Spleen (tissue), 11 donors: ENCODE data around the gene MAD2L2. TPM values are rescaled to one million over a fixed set of nuclear protein-coding genes. Genes with fewer than 3 reads are reported as not detected.

ENCODE experiments used
- DNase-seq: peaks from one replicate; pipeline ENCODE4 v3.0.0-alpha.2; 2020
- H3K27ac ChIP-seq, 8 donors: fragments of 200-600 bp; sonication (generic) in 7 of 8; 1 replicate in 4 of 8; 2 replicates in 4 of 8; pipeline versions ENCODE4 v1.5.0 to v1.8.0; 2016 to 2021; ENCODE audit warnings: inconsistent platforms in 4 of 8, mild to moderate bottlenecking in 4 of 8, moderate library complexity in 1 of 8
- H3K27me3 ChIP-seq, 7 donors: fragments of 200-600 bp; sonication (generic) in 6 of 7; replicated peaks in 1 of 7; 1 replicate in 4 of 7; 2 replicates in 3 of 7; pipeline versions ENCODE4 v1.5.0 to v1.8.0; 2016 to 2021; ENCODE audit warnings: inconsistent platforms in 3 of 7, mild to moderate bottlenecking in 1 of 7
- H3K36me3 ChIP-seq, 6 donors: fragments of 200-600 bp; sonication (generic) in 5 of 6; 1 replicate in 4 of 6; 2 replicates in 2 of 6; pipeline versions ENCODE4 v1.5.0 to v1.8.0; 2016 to 2021; ENCODE audit warnings: inconsistent platforms in 2 of 6
- H3K4me1 ChIP-seq, 6 donors: fragments of 200-600 bp; sonication (generic) in 5 of 6; 1 replicate in 3 of 6; 2 replicates in 3 of 6; pipeline versions ENCODE4 v1.5.0 to v1.8.0; 2016 to 2021; ENCODE audit warnings: inconsistent platforms in 3 of 6
- H3K4me3 ChIP-seq, 8 donors: fragments of 200-600 bp; sonication (generic) in 7 of 8; 1 replicate in 4 of 8; 2 replicates in 4 of 8; pipeline versions ENCODE4 v1.5.0 to v1.8.0; 2016 to 2021; ENCODE audit warnings: inconsistent platforms in 4 of 8, mild to moderate bottlenecking in 4 of 8, moderate library complexity in 2 of 8
- H3K9me3 ChIP-seq, 8 donors: fragments of 200-600 bp; sonication (generic) in 7 of 8; 1 replicate in 4 of 8; 2 replicates in 4 of 8; pipeline versions ENCODE4 v1.5.0 to v1.8.0; 2016 to 2021; ENCODE audit warnings: inconsistent platforms in 4 of 8
- POLR2A ChIP-seq, 3 donors: fragments of 450-650 bp; IDR thresholded peaks; one replicate each; pipeline ENCODE4 v1.5.1; 2017; ENCODE audit warnings: antibody characterized with exemption in 3 of 3, mild to moderate bottlenecking in 1 of 3
- POLR2AphosphoS5 ChIP-seq, 3 donors: sonication (generic); formaldehyde crosslinking; IDR thresholded peaks; one replicate each; pipeline ENCODE4 v1.5.1; 2017; ENCODE audit warnings: antibody characterized with exemption in 3 of 3
- WGBS, 5 donors: extraction: QIAGEN DNeasy Blood & Tissue Kit in 3 of 5; methylation state at CpG; one replicate each; pipeline versions ENCODE4 v1.1.5 to v1.1.7; 2013 to 2018; 5-methylcytosine and 5-hydroxymethylcytosine counted together
- intact Hi-C: fragments of 100-400 bp; cut with DNase I; formaldehyde crosslinking; loops from one replicate; pipeline ENCODE4 v1.15.0; 2023; ENCODE audit warnings: low total_unique reads
- polyA plus RNA-seq, 3 donors: library from polyadenylated mRNA; stranded (reverse); fragments of 200-250 nt; gene quantifications; one replicate each; pipeline ENCODE4 v1.2.1, GENCODE V29; 2013
- total RNA-seq, 7 donors: library from RNA; depleted of rRNA in 3 of 7; stranded (reverse); fragments of >200 nt in 3 of 7; fragmentation: NEBNext Ultra II Directional in 4 of 7; extraction: Animal tissue kit (Norgen Biotek cat#: 25700) in 4 of 7; gene quantifications; one replicate each; pipeline versions ENCODE4 v1.1.0 to v1.2.1, GENCODE V29; 2016 to 2021
- TF ChIP-seq, protein P1 (sequence below), 11 experiments: fragments of 200-600 bp in 7 of 11; fragments of 450-650 bp in 4 of 11; sonication (generic) in 4 of 11; IDR thresholded peaks in 8 of 11; conservative IDR thresholded peaks in 3 of 11; 1 replicate in 7 of 11; 2 replicates in 4 of 11; pipeline versions ENCODE4 v1.4.0 to v1.8.0; 2016 to 2021; ENCODE audit warnings: antibody characterized with exemption in 11 of 11, inconsistent platforms in 4 of 11, mild to moderate bottlenecking in 1 of 11
- donor health status: healthy with polysubstance abuse.
- donor health status: DM: no; HTN: no; CAD: no; lungs with moderate emphysema.
- donor health status: DM: no; HTN: no; CAD: no.
- donor health status: Bipolar disorder and iron deficiency.
- donor health status: healthy.
- donor health status: DM: no; HTN: no; CAD: no.
- donor health status: DM: yes; HTN: yes; CAD: no.

MAD2L2 gene
- total and polyA plus RNA-seq, 10 donors = 22.7 to 42.1 (median 32.2) TPM

DNA sequence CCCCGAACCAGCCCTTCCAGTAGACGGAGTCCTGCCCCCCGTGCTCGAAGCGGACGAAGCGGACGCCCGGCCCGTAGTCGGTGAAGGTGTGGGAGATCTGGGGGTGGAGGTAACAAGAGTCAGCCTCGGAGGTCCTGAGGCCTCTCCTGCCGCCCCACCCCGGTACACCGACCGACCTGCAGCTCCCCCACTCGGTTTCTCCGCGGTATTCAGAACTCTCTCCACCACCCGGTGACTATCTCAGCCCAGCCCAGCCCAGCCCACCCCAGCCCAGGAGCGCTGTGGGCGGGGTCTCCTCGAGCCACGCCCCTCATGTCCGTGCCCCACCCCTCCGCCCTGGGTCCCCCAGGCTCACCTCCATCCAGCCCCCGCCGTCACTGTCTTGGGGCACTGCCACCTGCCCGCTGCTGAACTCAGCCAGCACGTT is 32.2 kb downstream of the MAD2L2 start:
- TF ChIP-seq POLR2A (IDR thresholded peaks at IDR 0.05) = no peak
- Histone ChIP-seq H3K36me3 (no peaks in the 10 kb centered on the region), H3K27me3 (peaks cover 0 to 53% (median 12%) of the 10 kb centered on the region in 7 donors), H3K4me1 (peaks cover 0 to 36% (median 31%) of the 10 kb centered on the region in 6 donors), H3K9me3 (no peaks in the 10 kb centered on the region), H3K4me3 (peak overlapping the region in 2 of 8 donors; percentile 5 to 63), H3K27ac (no peak overlapping the region)
- DNase-seq = peak; percentile 82
- 24 to 49% (median 29%) methylated on average over 23 to 30 of the region's 30 CpGs for WGBS, 5 donors
- intact Hi-C loops = loop anchor here (5.0 to 10.0 kb wide), 2 partner anchors 174 to 611 kb away; partner anchors contain the start of gene DISP3

DNA sequence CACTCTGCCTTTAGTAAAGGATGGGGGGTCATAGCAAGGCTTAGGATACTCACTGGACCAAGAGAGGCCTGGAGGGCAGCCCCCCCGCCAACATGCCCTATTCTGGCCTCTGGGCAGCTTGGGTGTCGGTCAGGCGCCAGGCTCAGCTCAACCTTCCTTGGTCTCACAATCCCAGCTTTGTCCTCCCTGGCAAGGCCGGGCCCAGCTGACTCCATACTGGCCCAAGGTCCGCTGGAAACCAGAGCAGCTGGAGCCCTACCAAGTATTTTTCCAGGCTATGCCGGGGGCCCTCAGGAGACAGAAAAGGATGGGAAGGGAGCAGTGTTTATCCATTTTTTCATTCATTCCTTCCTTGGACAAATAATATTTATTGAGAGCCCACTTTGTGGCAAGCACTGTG is 32.9 kb downstream of the MAD2L2 start:
- intact Hi-C loops = loop anchor here (5.0 to 10.0 kb wide), 2 partner anchors 173 to 611 kb away; partner anchors contain the start of gene DISP3
- Histone ChIP-seq H3K27me3 (peaks cover 0 to 50% (median 12%) of the 10 kb centered on the region in 7 donors), H3K9me3 (no peaks in the 10 kb centered on the region), H3K36me3 (no peaks in the 10 kb centered on the region), H3K4me3 (no peak overlapping the region), H3K27ac (no peak overlapping the region), H3K4me1 (peaks cover 0 to 31% (median 28%) of the 10 kb centered on the region in 6 donors)
- TF ChIP-seq, protein P1, sequence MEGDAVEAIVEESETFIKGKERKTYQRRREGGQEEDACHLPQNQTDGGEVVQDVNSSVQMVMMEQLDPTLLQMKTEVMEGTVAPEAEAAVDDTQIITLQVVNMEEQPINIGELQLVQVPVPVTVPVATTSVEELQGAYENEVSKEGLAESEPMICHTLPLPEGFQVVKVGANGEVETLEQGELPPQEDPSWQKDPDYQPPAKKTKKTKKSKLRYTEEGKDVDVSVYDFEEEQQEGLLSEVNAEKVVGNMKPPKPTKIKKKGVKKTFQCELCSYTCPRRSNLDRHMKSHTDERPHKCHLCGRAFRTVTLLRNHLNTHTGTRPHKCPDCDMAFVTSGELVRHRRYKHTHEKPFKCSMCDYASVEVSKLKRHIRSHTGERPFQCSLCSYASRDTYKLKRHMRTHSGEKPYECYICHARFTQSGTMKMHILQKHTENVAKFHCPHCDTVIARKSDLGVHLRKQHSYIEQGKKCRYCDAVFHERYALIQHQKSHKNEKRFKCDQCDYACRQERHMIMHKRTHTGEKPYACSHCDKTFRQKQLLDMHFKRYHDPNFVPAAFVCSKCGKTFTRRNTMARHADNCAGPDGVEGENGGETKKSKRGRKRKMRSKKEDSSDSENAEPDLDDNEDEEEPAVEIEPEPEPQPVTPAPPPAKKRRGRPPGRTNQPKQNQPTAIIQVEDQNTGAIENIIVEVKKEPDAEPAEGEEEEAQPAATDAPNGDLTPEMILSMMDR (IDR thresholded peaks at IDR 0.05 in 8 of 11, conservative IDR thresholded peaks at IDR 0.05 in 3 of 11) = no peak
- TF ChIP-seq POLR2A (IDR thresholded peaks at IDR 0.05) (no peak), POLR2AphosphoS5 (IDR thresholded peaks at IDR 0.05) (no peak)
- 76 to 91% (median 87%) methylated on average over 6 of the region's 6 CpGs for WGBS, 5 donors
- DNase-seq = no peak

DNA sequence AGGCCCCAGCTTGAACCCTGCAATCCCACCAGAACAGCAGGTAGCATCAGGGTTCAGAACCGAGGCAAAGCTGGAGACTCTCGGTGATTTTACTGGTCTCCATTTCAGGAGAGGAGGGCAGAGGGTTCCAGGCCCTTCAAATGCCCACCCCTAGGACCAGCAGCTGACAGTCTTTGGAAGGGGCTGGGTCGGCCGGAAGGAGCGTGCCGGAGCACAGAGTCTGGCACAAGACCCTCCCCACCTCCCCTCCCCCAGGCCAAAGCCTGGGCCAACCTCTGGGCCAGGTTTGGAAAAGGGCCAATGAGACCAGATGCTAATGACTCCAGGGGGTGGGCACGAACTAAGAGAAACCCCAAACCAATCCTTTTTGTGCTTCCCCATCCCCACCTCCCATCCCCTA is 33.6 kb downstream of the MAD2L2 start:
- peaks cover 0 to 34% (median 28%) of the 10 kb centered on the region in 6 donors for H3K4me1 ChIP-seq
- intact Hi-C loops = loop anchor here (5.0 to 10.0 kb wide), 2 partner anchors 173 to 610 kb away; partner anchors contain the start of gene DISP3
- DNase-seq = no peak
- peaks cover 0 to 50% (median 12%) of the 10 kb centered on the region in 7 donors for H3K27me3 ChIP-seq
- no peak overlapping the region for H3K4me3 ChIP-seq
- no peaks in the 10 kb centered on the region for H3K9me3 ChIP-seq
- no peaks in the 10 kb centered on the region for H3K36me3 ChIP-seq
- no peak overlapping the region for H3K27ac ChIP-seq
- TF ChIP-seq, protein P1 (IDR thresholded peaks at IDR 0.05 in 8 of 11, conservative IDR thresholded peaks at IDR 0.05 in 3 of 11) = no peak
- TF ChIP-seq POLR2AphosphoS5 (IDR thresholded peaks at IDR 0.05) (no peak), POLR2A (IDR thresholded peaks at IDR 0.05) (no peak)
- 51 to 88% (median 82%) methylated on average over 3 to 7 of the region's 7 CpGs for WGBS, 5 donors

DNA sequence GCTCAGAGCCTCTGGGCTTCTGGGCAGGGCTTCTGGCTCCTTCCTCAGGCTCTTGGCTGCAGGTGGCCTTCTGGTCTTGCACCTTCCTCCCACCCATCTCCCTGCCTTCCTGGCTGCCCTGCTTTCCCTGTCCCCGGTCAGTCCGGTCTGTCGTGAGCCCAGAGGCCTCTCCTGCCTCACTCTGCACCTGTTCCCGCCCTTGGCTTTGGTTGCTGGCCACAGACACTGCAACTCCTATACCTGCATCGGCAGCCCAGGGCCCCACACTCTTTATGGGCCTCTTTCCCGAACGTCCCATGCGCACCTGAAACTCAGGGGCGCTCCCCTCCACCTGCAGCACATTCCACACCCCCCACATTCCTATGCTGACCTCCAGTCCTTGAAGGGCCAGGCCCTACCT is 34.6 kb downstream of the MAD2L2 start:
- Histone ChIP-seq H3K27ac (no peak overlapping the region), H3K4me1 (peaks cover 0 to 34% (median 28%) of the 10 kb centered on the region in 6 donors), H3K27me3 (peaks cover 0 to 61% (median 12%) of the 10 kb centered on the region in 7 donors), H3K4me3 (no peak overlapping the region), H3K9me3 (no peaks in the 10 kb centered on the region), H3K36me3 (no peaks in the 10 kb centered on the region)
- intact Hi-C loops = loop anchor here (5.0 to 10.0 kb wide), 2 partner anchors 172 to 609 kb away; partner anchors contain the start of gene DISP3
- TF ChIP-seq POLR2A (IDR thresholded peaks at IDR 0.05) (no peak), POLR2AphosphoS5 (IDR thresholded peaks at IDR 0.05) (no peak)
- TF ChIP-seq, protein P1 (IDR thresholded peaks at IDR 0.05 in 8 of 11, conservative IDR thresholded peaks at IDR 0.05 in 3 of 11) = no peak
- WGBS, 5 donors = 87 to 91% (median 89%) methylated on average over 9 of the region's 9 CpGs
- no peak for DNase-seq
